IMR-90 (cell line): ENCODE data around the gene PDGFC. TPM values are rescaled to one million over a fixed set of nuclear protein-coding genes. Genes with fewer than 3 reads are reported as not detected.

Experiments used
- ATAC-seq: fragments of 200-7000 bp; cut with Tn5 transposase; 2 replicates; pipeline ENCODE4 v1.9.1; 2020; ENCODE audit warnings: low read depth, mild to moderate bottlenecking, moderate library complexity
- BruUV-seq: library from RNA; stranded (reverse); fragments of 400-500 nt; replicated peaks from 2 replicates; lab custom pipeline; 2021; lab: Mats Ljungman, UMichigan
- CTCF ChIA-PET: fragments of 300-600 bp; formaldehyde crosslinking; extraction: SDS; loops from one replicate; lab custom pipeline; 2021; ENCODE audit warnings: antibody characterized with exemption; lab: Yijun Ruan, JAX
- POLR2A ChIA-PET: fragments of 300-600 bp; sonication (Branson Sonifier 250); formaldehyde crosslinking; loops from one replicate; lab custom pipeline; 2022; ENCODE audit warnings: antibody characterized with exemption; ENCODE audit not compliant: unreplicated experiment; lab: Charles Lee
- DNase-seq: peaks from one replicate; pipeline ENCODE4 v3.0.0; 2013
- H2AFZ ChIP-seq: replicated peaks from 2 replicates; pipeline ENCODE3; 2013; ENCODE audit warnings: low read length, mild to moderate bottlenecking; ENCODE audit not compliant: poor library complexity
- H2AK5ac ChIP-seq: 2 replicates; pipeline ENCODE4 v1.6.1; 2013; ENCODE audit warnings: low read depth, low read length, inconsistent platforms
- H2AK9ac ChIP-seq: replicated peaks from 2 replicates; pipeline ENCODE3; 2013; ENCODE audit warnings: mild to moderate bottlenecking, low read depth, low read length, moderate library complexity; ENCODE audit not compliant: poor library complexity
- H2BK120ac ChIP-seq: 2 replicates; pipeline ENCODE4 v1.6.1; 2013; ENCODE audit warnings: low read depth, low read length, inconsistent platforms
- H2BK15ac ChIP-seq: 3 replicates; pipeline ENCODE4 v1.6.1; 2013; ENCODE audit warnings: low read depth, low read length, inconsistent platforms
- H2BK20ac ChIP-seq: 2 replicates; pipeline ENCODE4 v1.6.1; 2013; ENCODE audit warnings: low read depth, mild to moderate bottlenecking, inconsistent platforms, low read length, moderate library complexity
- H2BK5ac ChIP-seq: 2 replicates; pipeline ENCODE4 v1.6.1; 2013; ENCODE audit warnings: mild to moderate bottlenecking, low read depth, low read length, inconsistent platforms; ENCODE audit not compliant: poor library complexity, severe bottlenecking
- H3K14ac ChIP-seq: replicated peaks from 2 replicates; pipeline ENCODE4 v1.6.1; 2013; ENCODE audit warnings: low read depth, low read length, inconsistent platforms
- H3K18ac ChIP-seq: 2 replicates; pipeline ENCODE4 v1.6.1; 2013; ENCODE audit warnings: low read depth, low read length, control low read depth
- H3K23ac ChIP-seq: 2 replicates; pipeline ENCODE4 v1.6.1; 2013; ENCODE audit warnings: low read depth, low read length, inconsistent platforms
- H3K27ac ChIP-seq: 2 replicates; pipeline ENCODE4 v1.5.1; 2013; ENCODE audit warnings: mild to moderate bottlenecking, control low read depth, low read length; ENCODE audit not compliant: insufficient read depth
- H3K27me3 ChIP-seq: 2 replicates; pipeline ENCODE4 v1.6.1; 2013; ENCODE audit warnings: low read length; ENCODE audit not compliant: control insufficient read depth, insufficient read depth
- H3K36me3 ChIP-seq: 2 replicates; pipeline ENCODE4 v1.6.1; 2013; ENCODE audit warnings: low read length, mixed read lengths; ENCODE audit not compliant: control insufficient read depth, insufficient read depth
- H3K4ac ChIP-seq: 2 replicates; pipeline ENCODE4 v1.6.1; 2013; ENCODE audit warnings: low read depth, low read length, inconsistent platforms
- H3K4me1 ChIP-seq: 2 replicates; pipeline ENCODE4 v1.6.1; 2013; ENCODE audit warnings: low read length, mixed read lengths; ENCODE audit not compliant: control insufficient read depth, insufficient read depth
- H3K4me2 ChIP-seq: 2 replicates; pipeline ENCODE4 v1.6.1; 2013; ENCODE audit warnings: low read depth, mild to moderate bottlenecking, control low read depth, low read length, moderate library complexity
- H3K4me3 ChIP-seq: 2 replicates; pipeline ENCODE4 v1.5.1; 2013; ENCODE audit warnings: low read depth, mild to moderate bottlenecking, control low read depth, low read length, moderate library complexity; ENCODE audit not compliant: insufficient read depth
- H3K56ac ChIP-seq: 2 replicates; pipeline ENCODE4 v1.6.1; 2013; ENCODE audit warnings: low read length, inconsistent platforms; ENCODE audit not compliant: insufficient read depth; ENCODE audit errors: extremely low read depth
- H3K79me1 ChIP-seq, 2 experiments: 2 replicates each; pipeline ENCODE4 v1.6.1; 2013; ENCODE audit warnings: low read length in 2 of 2, inconsistent platforms in 1 of 2, low read depth in 1 of 2
- H3K9ac ChIP-seq: 2 replicates; pipeline ENCODE4 v1.6.1; 2013; ENCODE audit warnings: low read depth, low read length, control low read depth
- H3K9me1 ChIP-seq: 2 replicates; pipeline ENCODE4 v1.6.1; 2013; ENCODE audit warnings: low read length, inconsistent platforms; ENCODE audit not compliant: insufficient read depth
- H3K9me3 ChIP-seq: 2 replicates; pipeline ENCODE4 v1.6.1; 2013; ENCODE audit warnings: low read length; ENCODE audit not compliant: control insufficient read depth, insufficient read depth
- H4K20me1 ChIP-seq: 2 replicates; pipeline ENCODE4 v1.6.1; 2013; ENCODE audit warnings: low read length, inconsistent platforms; ENCODE audit not compliant: insufficient read depth
- H4K5ac ChIP-seq: 2 replicates; pipeline ENCODE4 v1.6.1; 2013; ENCODE audit warnings: mild to moderate bottlenecking, low read depth, low read length, control low read depth
- H4K8ac ChIP-seq, 2 experiments: 2 replicates each; pipeline ENCODE4 v1.6.1; 2013; ENCODE audit warnings: low read depth in 2 of 2, low read length in 2 of 2, control low read depth in 1 of 2, inconsistent platforms in 1 of 2
- H4K91ac ChIP-seq: 2 replicates; pipeline ENCODE4 v1.6.1; 2013; ENCODE audit warnings: low read depth, low read length, inconsistent platforms; ENCODE audit not compliant: insufficient read depth
- BHLHE40 ChIP-seq: fragments of 150-350 bp; IDR thresholded peaks from 2 replicates; pipeline ENCODE4 v1.6.1; 2016; ENCODE audit warnings: mild to moderate bottlenecking, low read depth, low read length
- CEBPB ChIP-seq: IDR thresholded peaks from 2 replicates; pipeline ENCODE4 v1.6.1; 2012; ENCODE audit warnings: low read depth, low read length, improper control_type of control experiment
- FOS ChIP-seq: fragments of 150-350 bp; IDR thresholded peaks from 2 replicates; pipeline ENCODE4 v1.6.1; 2016; ENCODE audit warnings: low read depth, low read length
- MAFK ChIP-seq: IDR thresholded peaks from 2 replicates; pipeline ENCODE4 v1.6.1; 2012; ENCODE audit warnings: low read depth, low read length, improper control_type of control experiment
- RCOR1 ChIP-seq: IDR thresholded peaks from 2 replicates; pipeline ENCODE4 v1.6.1; 2012; ENCODE audit warnings: mild to moderate bottlenecking, low read length, improper control_type of control experiment; ENCODE audit not compliant: insufficient replicate concordance
- WGBS, 2 experiments: methylation state at CpG; one replicate each; pipeline versions ENCODE4 v1.1.5 to v1.1.7; 2013; ENCODE audit warnings: missing lambda C conversion rate in 2 of 2; ENCODE audit not compliant: insufficient read length in 1 of 2; ENCODE audit errors: extremely low coverage in 2 of 2; 5-methylcytosine and 5-hydroxymethylcytosine counted together
- dilution Hi-C: fragments of 300-500 bp; cut with HindIII; formaldehyde crosslinking; loops from one replicate; pipeline ENCODE4 v1.14.3; 2018; ENCODE audit warnings: low sequenced_read_pairs; ENCODE audit not compliant: unreplicated experiment
- in situ Hi-C: fragments of 300-500 bp; cut with MboI; formaldehyde crosslinking; loops from 3 replicates; pipeline ENCODE4 v1.14.3; 2019; ENCODE audit warnings: low sequenced_read_pairs, inconsistent platforms, mixed read lengths
- intact Hi-C: fragments of 100-400 bp; cut with micrococcal nuclease; formaldehyde crosslinking; loops from 2 replicates; pipeline ENCODE4 v1.10.0; 2022
- polyA plus RNA-seq, 3 experiments: library from polyadenylated mRNA; depleted of rRNA; stranded (reverse); fragments of >200 nt; gene quantifications; 2 replicates each; pipeline ENCODE4 v1.2.3, GENCODE V29; 2012; ENCODE audit warnings: low replicate concordance in 1 of 3
- total RNA-seq: library from RNA; depleted of rRNA; stranded (reverse); fragments of >200 nt; gene quantifications from 2 replicates; pipeline ENCODE4 v1.2.3, GENCODE V29; 2012

PDGFC gene
- total and polyA plus RNA-seq, 2 of the 4 experiments (the other 2 are of a cell fraction), result 19.8 to 90.7 TPM

DNA sequence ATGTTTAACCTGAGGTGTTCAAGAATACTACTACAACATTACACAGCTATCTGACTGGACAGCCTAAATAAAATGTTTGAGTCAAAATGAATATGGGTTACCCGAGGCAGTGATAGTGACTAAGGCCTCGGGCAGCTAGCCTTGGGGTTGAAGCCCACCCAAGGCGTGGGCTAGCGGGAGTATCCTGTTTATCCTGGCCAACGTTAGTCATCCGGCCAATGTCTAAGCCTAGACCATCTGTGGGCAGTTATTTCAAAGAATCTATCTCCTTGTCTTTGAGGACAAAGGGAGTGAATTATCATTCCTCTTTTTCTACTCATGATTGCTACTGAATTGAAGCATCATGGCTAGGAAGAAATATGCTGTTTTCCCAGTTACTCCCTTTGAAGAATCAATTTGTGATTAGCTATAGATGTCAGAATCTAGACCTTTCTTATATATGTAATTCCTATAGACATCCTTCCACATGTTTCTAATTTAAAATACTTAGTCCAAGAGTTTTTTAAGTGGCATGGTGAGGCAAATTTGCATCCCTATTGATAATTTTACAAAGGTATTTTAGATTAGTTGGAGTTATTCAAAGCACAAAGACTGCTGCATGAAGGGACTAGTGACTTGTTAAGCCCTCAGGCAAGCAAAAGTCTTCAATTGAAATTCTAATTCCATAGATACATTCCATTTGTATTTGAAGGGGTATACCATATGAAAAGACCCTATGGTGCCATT, 6.0 kb upstream of the PDGFC start:
- BruUV-seq, result no TSS peak
- no peak overlapping the region for H3K4me2 ChIP-seq
- H3K79me1 ChIP-seq, result no peaks in the 10 kb centered on the region
- H2AK9ac ChIP-seq, result no peak overlapping the region
- H2BK20ac ChIP-seq, result peak overlapping the region; percentile 92; the same call in 1 of the 2 replicates
- 0 out of 2 replicates have a peak overlapping the region, but pooled peaks have one; percentile 15 for H3K14ac ChIP-seq
- H3K4me1 ChIP-seq, result peaks cover 11% of the 10 kb centered on the region; the same call in 1 of the 2 replicates
- H4K91ac ChIP-seq, result no peak overlapping the region
- POLR2A ChIA-PET, result no interaction called here
- H3K23ac ChIP-seq, result no peak overlapping the region
- no peaks in the 10 kb centered on the region for H3K27me3 ChIP-seq
- H2BK5ac ChIP-seq, result peak overlapping the region; percentile 39
- CTCF ChIA-PET, result interaction anchor here (2.9 kb wide), 1 partner anchor 68 kb away, joined by 11 read pairs; no protein-coding TSS in a partner anchor
- H3K4ac ChIP-seq, result peak overlapping the region; percentile 37; the same call in 1 of the 2 replicates
- H2AFZ ChIP-seq, result peak overlapping the region; percentile 69
- H3K27ac ChIP-seq, result no peak overlapping the region
- H3K9me3 ChIP-seq, result no peaks in the 10 kb centered on the region
- H3K9me1 ChIP-seq, result no peaks in the 10 kb centered on the region
- DNase-seq, result peak; percentile 97
- H3K9ac ChIP-seq, result no peak overlapping the region
- WGBS, 2 experiments, result 0% methylated on average over 3 of the region's 6 CpGs; no CpG with 5 or more reads in 1 of the 2 experiments
- no peak overlapping the region for H4K5ac ChIP-seq
- H2BK120ac ChIP-seq, result peak overlapping the region; percentile 66
- ATAC-seq, result peak; percentile 81
- H2AK5ac ChIP-seq, result no peak overlapping the region
- intact Hi-C loops (no loop called here), dilution Hi-C loops (no loop called here), in situ Hi-C loops (no loop called here)
- H3K56ac ChIP-seq, result no peak overlapping the region
- no peak overlapping the region for H3K4me3 ChIP-seq
- no peaks in the 10 kb centered on the region for H3K36me3 ChIP-seq
- TF ChIP-seq BHLHE40, result peak; percentile 61
- TF ChIP-seq CEBPB, result no peak
- TF ChIP-seq MAFK, result peak; percentile 28; the same call in 1 of the 2 replicates
- peak; percentile 95 for TF ChIP-seq FOS
- peak; percentile 96 for TF ChIP-seq RCOR1
- H4K8ac ChIP-seq, result peak overlapping the region in 1 of 2 experiments; percentile 44; a peak in 1 of 4 replicates
- H3K18ac ChIP-seq, result no peak overlapping the region; the same call in 1 of the 2 replicates
- no peaks in the 10 kb centered on the region for H4K20me1 ChIP-seq
- H2BK15ac ChIP-seq, result 0 out of 3 replicates have a peak overlapping the region, but pooled peaks have one; percentile 1
